Measurements from ENCODE around the gene TUBA3C. TPM values are rescaled to one million over a fixed set of nuclear protein-coding genes. Genes with fewer than 3 reads are reported as not detected.
"Not testable (repeated sequence)": the region's sequence is repeated elsewhere in the genome, so short reads cannot be mapped to it uniquely, and the experiment has no call there.

The TUBA3C gene
- not detected in 2 replicates for total RNA-seq

DNA sequence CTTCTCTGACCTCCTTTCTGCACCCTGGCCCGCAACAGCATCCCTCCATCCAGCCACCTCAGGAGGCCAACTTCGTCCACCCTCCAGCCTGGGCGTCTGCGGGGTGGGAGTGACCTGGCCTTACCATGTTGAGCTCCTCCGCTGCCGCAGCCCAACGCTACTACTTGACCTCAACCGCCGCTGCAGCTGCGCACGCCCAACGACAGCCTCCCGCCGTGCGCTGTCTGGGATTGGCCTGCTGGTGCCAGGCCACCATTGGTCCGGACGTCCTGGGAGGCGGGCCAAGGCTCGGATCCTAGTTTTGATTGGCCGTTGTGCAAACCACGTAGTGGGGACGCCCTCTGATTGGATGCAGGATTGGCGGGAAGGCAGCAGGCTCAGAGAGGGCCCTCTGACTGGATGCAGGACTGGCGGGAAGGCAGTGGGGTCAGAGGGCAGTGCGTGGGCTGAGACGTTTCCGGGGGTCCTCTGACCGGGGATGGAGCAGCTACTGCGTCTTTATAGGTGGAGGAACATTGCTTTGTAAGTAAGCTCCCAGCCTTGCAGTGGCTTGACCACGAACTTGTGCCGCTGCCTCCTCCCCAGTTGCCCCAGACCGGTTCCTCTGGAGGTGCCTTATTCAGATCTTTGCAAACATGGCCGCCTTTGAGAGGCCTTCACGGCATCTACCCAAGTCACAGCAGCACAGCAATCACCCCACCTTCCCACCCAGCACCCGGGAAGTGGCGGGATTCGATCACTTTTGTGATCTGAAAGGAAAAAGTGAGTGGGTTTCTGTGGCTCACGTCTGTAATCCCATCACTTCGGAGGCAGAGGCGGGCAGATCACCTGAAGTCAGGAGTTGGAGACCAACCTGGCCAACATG is at the start of gene TUBA3C:
TUBA3C (minus strand) TSS at position 204 of the 865 bp plus-strand sequence; CDS start at position 127, 77 bp downstream.
- no peak for DNase-seq (ENCODE audit: low read depth, low spot score)

DNA sequence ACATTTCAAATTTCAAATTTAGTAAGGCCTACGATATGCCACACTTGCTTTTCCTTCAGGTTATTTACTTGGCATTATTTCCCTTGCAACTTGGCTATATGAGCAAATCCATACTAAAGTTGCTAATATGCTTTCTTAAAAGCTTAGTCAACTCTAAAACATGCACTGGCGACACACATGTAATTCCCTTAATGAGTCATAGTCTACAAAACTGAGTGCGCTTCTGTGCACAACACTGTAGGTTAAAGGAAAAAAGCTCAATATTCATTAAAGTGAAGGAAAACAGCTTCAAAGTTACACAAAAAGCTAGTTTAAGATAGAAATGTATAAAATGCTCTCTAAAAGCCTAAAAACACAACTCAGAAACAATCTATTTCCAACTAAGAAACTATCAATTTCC is 25.8 kb upstream of the TUBA3C start:
- not testable (repeated sequence) for DNase-seq (ENCODE audit: low read depth, low spot score)

DNA sequence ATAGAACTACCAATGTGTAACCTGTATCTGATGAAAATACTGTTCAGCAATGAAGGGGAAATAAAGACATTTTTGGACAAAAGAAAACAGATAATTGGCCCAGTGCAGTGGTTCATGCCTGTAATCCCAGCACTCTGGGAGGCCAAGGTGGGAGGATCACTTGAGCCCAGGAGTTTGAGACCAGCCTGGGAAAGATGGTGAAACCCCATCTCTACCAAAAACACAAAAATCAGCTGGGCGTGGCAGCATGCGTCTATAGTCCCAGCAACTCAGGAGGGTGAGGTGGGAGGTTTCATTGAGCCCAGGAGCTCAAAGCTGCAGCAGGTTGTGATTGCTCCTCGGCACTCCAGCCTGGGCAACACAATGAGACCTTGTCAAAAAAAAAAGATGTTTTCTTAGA is 11.0 kb upstream of the TUBA3C start:
- DNase-seq (ENCODE audit: low read depth, low spot score) = not testable (repeated sequence)

DNA sequence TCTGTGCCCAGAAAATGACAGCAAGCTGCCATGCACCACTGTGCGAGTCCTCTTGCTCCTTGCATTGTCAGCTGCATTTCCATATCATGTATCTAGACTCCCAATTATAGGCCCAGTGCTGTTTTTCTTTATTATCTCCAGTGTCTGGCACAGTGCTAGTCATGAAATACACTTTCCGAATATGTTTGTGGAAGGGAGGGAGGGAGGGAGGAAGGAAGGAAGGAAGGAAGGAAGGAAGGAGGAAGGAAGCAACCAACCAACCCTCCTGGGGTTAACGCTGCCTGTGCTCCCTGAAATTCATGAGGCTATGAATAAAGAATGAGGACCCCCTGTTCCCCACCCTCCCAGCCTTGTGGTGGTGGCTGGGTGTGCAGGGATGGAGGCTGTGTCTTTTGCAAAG is 8.3 kb upstream of the TUBA3C start:
- DNase-seq (ENCODE audit: low read depth, low spot score) = not testable (repeated sequence)

DNA sequence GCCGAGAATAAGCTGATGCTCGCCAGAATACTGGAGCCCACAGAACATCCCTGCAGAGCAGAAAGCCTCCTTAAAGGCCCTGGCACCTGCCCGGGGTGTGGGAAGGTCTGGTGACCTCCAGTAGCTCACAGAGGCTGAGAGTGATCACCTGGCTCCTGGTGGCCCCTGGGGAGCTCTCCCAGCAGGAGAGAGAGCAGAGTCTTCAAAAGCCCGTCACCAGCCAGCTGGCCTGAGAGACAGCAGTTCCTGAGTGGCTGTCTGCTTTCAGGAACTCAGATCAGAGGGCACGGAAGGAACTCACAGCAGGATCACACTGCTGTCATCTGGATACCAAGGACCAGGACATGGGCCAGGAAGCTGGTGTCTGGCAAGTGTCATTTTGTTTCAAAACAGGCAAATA is 7.7 kb upstream of the TUBA3C start:
- not testable (repeated sequence) for DNase-seq (ENCODE audit: low read depth, low spot score)

DNA sequence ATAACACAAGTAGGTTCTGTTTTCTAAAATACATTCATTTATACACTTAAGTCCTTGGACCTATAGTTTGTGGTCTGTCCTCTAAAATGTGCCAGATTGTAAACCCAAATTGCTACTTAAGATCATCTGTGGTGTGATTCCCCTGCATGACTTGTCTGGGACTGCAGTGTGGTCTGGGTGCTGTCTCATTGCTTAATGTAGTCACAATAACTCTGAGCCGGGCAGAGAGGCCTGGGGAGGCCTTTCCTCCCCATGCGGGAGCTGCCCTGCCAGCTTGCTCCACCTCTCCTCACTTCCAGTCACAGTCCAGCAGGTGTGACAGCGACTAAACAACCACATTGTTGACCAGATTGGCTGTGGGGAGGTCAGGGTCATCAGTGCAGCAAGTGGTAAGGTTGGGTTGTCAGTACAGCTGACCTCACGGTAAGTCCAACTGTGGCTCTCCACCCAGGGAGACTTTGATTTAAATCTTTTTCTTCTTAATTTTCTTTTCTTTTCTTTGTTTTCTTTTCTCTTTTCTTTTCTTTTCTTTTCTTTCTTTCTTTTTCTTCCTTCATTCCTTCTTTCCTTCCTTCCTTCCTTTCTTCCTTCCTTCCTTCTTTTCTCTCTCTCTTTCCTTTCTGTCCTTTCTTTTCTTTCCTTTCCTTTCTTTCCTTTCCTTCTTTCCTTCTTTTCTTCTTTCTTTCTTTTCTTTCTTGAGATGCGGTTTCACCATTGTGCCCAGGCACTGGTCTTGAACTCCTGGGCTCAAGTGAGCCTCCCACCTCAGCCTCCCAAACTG is 4.4 kb upstream of the TUBA3C start:
- DNase-seq (ENCODE audit: low read depth, low spot score) = no peak

DNA sequence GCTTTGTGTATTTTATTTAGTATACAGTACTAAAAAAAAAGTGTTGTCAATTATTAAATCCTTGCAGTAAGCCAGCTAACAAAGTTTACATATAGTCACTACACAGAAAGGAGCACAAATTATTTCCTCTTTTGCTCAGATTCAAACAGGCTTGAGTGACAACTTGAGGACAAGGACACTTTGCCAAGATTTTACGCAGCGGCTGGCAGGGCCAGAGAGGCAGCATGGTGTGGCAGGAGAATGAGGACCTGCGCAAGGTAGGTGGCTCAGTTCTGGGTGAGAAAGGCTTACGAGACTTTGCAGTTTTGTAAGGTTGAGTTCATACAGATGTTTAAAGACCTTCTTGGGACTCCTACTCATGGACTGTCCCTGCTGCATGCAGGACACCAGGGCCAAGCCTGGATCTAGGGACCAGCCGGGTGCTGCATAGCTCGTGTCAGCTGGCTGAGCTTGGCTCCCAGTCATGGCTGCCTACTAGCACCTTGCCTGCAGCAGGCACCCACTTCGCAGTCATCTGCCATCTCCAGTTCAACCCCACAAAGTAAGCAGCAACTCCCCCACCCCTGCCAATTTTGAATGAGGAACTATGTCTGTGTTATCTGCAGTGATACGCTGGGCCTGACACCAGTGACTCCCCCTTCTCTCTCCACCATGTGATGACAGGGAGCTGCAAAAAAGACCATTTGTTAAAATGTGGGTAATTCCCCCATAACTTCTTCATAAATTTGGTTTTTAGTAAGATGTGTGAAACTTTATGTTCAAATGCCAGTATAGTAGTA is 3.7 kb upstream of the TUBA3C start:
- DNase-seq (ENCODE audit: low read depth, low spot score) = no peak

DNA sequence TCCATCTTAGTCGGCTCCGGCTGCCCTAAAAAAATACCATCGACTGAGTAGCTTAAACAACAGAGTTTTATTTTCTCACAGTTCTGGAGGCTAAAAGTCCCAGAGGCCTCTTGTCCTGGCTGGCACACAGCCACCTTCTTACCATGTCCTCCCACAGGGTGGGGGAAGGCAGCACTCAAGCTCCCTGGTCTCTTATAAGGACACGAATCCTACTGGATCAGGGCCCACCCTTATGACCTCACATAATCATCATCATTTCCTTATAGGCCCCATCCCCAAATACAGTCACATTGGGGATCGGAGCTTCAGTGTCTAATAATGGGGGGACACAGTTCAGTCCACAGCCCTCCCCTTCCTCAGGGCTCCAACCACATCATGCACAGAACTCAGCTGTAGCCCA is 2.6 kb upstream of the TUBA3C start:
- no peak for DNase-seq (ENCODE audit: low read depth, low spot score)

DNA sequence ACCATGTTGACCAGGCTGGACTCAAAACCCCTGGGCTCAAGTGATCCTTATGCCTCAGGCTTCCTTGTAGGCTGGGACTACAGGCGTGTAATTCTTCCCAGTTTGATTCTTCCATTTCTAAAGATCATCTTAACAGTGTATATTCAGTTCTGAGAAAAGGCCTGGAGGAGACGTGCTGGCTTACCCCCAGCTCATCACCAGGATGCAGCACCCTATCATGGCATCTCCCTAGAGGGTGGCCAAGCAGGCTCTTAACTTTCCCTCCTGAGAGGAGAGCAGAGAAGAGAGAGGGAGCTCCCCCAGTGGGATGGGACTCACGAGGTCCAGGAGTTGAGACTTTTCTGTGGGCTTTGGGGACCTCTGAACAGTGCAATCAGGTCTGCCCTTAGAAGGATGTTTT is 2.1 kb upstream of the TUBA3C start:
- DNase-seq (ENCODE audit: low read depth, low spot score) = no peak

DNA sequence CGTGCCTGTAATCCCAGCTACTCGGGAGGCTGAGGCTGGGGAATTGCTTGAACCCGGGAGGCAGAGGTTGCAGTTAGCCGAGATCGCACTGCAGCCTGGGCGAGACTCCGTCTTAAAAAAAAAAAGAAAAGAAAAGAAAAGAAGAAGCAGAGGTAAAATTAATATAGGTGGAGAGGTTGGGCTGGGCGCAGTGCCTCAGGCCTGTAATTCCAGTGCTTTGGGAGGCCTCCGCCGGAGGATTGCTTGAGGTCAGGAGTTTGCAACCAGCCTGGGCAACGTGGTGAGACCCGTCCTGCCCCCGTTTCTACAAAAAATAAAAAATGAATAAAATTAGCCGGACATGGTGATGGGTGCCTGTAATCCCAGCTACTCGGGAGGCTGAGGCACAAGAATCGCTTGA is 912 bp upstream of the TUBA3C start:
- no peak for DNase-seq (ENCODE audit: low read depth, low spot score)

DNA sequence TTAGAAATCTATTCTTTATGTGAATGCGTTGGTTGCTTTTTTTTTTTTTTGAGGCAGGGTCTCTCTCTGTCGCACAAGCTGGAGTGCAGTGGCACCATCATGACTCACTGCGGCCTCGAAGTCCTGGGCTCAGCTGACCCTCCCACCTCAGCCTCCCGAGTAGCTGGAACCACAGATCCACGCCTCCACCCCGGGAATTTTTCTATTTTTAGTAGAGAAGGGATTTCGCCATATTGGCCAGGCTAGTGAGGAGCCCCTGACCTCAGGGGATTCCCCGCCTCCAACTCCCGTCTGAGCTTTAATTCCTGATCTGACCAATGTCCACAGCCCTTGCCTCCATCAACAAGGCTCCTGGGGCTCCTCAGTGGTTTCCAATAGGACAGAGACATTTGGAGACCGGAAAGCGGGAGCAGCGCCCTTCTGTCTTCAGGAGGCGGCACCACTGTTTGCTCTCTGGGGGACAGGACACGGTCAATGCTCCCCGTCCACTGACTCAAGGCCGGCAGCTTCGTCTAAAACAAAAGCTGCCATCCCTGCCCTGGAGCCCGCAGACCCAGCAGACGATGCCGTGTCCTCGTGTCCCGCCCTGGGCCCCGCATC is 503 bp downstream of the TUBA3C start:
- DNase-seq (ENCODE audit: low read depth, low spot score) = no peak

DNA sequence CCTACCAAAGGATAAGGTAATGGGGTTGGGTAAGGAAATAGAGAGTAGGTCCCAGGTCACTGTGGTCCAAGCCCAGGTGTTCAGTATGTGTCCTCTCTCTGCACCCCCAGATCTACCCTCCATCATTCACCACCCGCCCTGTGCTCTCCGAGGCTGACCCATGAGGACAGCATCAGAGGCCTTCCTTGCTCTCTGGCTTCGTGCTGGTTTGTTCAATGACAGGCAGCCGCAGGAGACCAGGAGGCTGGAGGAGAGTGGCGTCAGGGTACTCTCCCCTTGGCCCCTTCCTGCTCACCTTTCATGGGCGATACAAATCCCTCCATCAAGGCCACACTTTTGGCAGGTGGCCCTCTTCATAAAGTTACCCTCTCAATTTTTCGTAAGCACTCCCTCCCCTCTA is 1.7 kb downstream of the TUBA3C start:
- no peak for DNase-seq (ENCODE audit: low read depth, low spot score)

DNA sequence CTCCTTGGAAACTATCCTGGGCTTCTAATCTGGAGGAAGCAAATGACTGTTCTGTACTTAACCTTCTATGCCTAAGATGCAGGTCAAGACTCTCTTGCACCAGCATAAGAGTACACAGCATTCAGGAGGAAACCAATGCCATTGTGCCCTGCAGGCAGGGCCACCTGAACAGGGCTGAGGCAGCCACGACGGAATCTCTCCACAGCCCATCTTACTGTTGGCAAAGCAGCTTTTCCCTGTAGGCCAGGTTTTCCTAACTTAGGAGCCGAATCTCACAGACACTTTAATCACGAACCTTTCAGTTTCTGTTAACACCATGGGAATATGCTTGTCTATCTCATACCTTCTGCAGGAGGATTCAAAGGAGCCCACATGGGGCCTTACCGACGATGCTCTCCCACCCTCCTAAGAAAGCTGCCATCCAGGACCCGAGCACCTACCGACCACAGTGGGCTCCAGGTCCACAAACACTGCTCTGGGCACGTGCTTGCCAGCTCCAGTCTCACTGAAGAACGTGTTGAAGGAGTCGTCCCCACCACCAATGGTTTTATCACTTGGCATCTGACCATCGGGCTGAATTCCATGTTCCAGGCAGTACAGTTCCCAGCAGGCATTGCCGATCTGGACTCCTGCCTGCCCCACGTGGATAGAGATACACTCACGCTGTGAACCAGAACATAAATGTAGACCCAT is 2.6 kb downstream of the TUBA3C start:
- DNase-seq (ENCODE audit: low read depth, low spot score) = no peak

DNA sequence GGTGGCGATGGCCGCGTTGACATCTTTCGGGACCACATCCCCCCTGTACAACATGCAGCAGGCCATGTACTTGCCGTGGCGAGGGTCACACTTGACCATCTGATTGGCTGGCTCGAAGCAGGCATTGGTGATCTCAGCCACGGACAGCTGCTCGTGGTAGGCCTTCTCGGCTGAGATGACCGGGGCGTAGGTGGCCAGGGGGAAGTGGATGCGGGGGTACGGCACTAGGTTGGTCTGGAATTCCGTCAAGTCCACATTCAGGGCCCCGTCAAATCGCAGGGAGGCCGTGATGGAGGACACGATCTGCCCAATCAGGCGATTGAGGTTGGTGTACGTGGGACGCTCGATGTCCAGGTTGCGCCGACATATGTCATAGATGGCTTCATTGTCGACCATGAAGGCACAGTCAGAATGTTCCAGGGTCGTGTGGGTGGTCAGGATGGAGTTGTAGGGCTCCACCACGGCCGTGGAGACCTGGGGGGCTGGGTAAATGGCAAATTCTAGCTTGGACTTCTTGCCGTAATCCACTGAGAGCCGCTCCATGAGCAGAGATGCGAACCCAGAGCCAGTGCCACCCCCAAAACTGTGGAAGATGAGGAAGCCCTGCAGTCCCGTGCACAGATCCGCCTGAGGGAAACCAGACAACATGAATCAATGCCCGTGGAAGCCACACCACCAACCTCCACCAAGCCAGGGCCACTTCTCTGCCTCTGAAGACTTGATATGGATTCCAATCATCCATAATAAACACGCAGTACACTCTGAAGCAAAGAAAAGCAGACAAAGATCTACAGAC is 4.4 kb downstream of the TUBA3C start:
- DNase-seq (ENCODE audit: low read depth, low spot score) = not testable (repeated sequence)

DNA sequence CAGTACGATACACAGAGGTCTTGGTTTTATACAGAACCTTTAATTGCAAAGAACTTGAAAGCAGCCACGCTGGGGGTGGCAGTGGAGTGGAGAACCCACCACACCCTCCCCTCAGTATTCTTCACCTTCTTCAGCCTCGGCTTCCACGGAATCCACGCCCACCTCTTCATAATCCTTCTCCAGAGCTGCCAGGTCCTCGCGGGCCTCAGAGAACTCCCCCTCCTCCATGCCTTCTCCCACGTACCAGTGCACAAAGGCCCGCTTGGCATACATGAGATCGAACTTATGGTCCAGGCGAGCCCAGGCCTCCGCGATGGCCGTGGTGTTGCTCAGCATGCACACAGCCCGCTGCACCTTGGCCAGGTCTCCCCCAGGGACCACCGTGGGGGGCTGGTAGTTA is 7.9 kb downstream of the TUBA3C start:
- DNase-seq (ENCODE audit: low read depth, low spot score) = no peak

DNA sequence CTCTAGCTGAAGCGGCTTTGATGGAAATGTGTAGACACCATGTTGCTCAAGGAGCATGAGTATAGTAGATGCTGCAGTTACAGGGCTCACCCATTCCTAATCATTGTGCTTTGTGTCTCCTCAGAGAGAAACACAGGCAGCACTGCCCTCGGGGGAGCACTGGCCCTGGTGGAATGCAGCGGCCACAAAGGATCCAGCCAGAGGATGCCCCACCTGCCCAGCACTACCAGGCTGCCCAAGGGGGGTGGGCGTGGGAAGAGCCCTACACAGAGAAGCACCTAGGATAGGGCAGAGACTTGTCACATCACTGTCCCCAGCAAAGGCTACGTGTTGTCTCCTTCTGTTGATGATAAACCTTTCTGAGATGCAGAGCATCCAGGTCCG is 9.0 kb downstream of the TUBA3C start:
- no peak for DNase-seq (ENCODE audit: low read depth, low spot score)

DNA sequence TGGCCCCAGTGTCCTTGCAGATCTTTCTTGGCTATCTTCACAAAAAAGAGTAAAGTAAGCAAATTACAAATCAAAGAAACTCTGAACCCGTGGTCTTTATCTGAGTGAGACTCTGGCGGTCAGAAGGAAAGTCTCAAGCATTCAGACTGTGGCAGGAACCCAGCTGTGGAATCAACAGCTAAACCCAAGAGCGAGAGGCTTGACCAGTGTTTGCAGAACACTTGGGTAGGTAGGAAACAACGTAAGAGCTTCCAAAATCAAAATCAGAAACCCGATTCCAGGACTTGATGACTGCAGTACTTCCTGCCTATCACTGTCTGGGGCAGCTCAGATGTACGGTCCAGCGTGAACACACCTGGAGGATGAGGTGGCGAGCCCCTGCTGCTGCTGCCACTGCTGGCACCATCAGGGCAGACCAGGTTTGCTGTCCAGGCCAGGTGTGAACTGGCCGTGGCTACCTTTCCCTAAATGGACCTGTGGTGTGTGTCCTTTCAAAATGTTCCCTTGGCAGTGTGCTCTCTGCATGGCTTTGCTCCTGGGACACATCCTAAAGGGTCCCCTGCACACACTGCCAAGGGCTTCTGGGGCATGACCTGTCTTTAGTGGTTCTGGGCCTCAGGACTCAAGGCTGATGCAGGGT is 9.5 kb downstream of the TUBA3C start:
- DNase-seq (ENCODE audit: low read depth, low spot score) = no peak

DNA sequence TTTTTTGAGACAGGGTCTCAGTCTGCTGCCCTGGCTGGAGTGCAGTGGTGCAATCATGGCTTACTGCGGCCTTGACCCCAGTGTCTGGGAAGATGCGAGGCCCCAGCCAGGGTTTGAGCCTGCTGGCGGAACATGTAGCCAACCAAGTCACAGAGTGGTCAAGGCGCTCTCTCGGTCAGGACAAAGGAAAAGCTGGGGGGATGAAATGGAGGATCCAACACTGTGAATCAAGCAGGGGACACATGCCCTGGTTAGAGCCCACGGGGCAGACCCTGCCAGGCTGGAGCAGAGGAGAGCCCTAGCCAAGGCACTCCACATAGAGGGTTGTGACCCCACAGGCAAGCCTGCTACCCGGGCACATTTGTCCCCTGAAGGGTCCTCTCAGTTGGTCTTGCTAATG is 10.1 kb downstream of the TUBA3C start:
- no peak for DNase-seq (ENCODE audit: low read depth, low spot score)

DNA sequence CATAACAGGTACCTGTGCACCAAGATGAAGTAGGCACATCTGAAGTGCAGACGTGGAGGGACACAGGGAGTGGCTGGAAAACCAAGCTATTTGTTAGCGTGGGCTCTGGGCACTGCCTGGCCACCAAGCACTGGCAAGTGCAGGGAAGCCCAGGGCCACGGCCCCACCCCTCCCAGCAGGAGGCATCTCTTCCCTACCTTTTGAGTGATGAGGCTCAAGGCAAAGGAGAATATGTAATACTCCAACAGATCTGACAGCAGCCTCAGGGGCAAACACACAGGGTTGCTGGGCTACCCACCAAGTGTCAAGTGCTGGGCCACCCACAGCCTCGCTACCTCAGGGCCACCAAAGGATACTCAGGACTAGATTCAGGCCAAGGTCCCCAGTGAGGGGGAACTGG is 11.6 kb downstream of the TUBA3C start:
- DNase-seq (ENCODE audit: low read depth, low spot score) = no peak

DNA sequence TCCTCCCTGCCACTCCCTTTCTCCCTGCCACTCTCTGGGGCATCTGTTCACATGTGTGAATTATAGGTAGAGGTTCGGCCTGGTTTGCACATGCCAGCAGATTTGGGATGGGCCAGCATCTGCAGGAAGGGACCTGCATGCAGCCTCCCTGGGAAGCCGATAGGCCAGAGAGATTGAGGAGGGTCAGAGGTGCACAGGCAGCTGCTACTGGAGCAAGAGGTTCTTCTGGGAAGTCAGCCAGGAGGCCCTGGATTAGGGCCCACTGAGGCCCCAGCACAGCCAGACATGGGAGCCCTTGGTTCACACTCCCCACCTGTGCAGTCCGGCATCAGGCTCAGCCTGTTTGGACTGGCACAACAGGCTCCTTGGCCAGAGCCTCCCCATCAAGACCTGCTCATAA is 12.1 kb downstream of the TUBA3C start:
- DNase-seq (ENCODE audit: low read depth, low spot score) = no peak

All from pulmonary artery endothelial cell (primary cell).